DMS153 treated with DMSO at 0.1 percent for 48 hours (cell line): ENCODE results near the gene OTUD4.
"Not testable (repeated sequence)": the region's sequence is repeated elsewhere in the genome, so short reads cannot be mapped to it uniquely, and the experiment has no call there.

Source experiments
- DNase-seq: peaks from one replicate; lab custom pipeline; 2025; ENCODE audit not compliant: unreplicated experiment; lab: John Stamatoyannopoulos, UW

The OTUD4 gene

GRCh38 chr4:145179861-145180297 is 510 bp downstream of the OTUD4 start:
- DNase-seq, result not testable (repeated sequence)

GRCh38 chr4:145179281-145179860 is 1.0 kb downstream of the OTUD4 start:
- DNase-seq, result no peak

- DNase-seq, result no peak
These were observed 1.6 kb downstream of the OTUD4 start for GRCh38 chr4:145178740-145179280.

GRCh38 chr4:145177906-145178538 is 2.4 kb downstream of the OTUD4 start:
- DNase-seq, result no peak

- DNase-seq, result no peak
These were observed 2.9 kb downstream of the OTUD4 start for GRCh38 chr4:145177511-145177905.

- DNase-seq, result no peak
These were observed 3.6 kb downstream of the OTUD4 start for GRCh38 chr4:145176641-145177432.

- no peak for DNase-seq
These were observed 8.5 kb downstream of the OTUD4 start for GRCh38 chr4:145171911-145172310.

GRCh38 chr4:145170223-145170622 is 10.2 kb downstream of the OTUD4 start:
- DNase-seq, result no peak

- no peak for DNase-seq
These were observed 11.7 kb downstream of the OTUD4 start for GRCh38 chr4:145168581-145169187.

- no peak for DNase-seq
These were observed 12.5 kb downstream of the OTUD4 start for GRCh38 chr4:145167887-145168286.

GRCh38 chr4:145161549-145161948 is 18.8 kb downstream of the OTUD4 start:
- no peak for DNase-seq

- DNase-seq, result no peak
These were observed 23.4 kb downstream of the OTUD4 start for GRCh38 chr4:145156986-145157385.

GRCh38 chr4:145155268-145155870 is 25.0 kb downstream of the OTUD4 start:
- no peak for DNase-seq

- no peak for DNase-seq
These were observed 25.8 kb downstream of the OTUD4 start for GRCh38 chr4:145154573-145154972.

GRCh38 chr4:145153904-145154298 is 26.5 kb downstream of the OTUD4 start:
- no peak for DNase-seq

- DNase-seq, result no peak
These were observed 27.0 kb downstream of the OTUD4 start for GRCh38 chr4:145153181-145153903.

- DNase-seq, result no peak
These were observed 31.4 kb downstream of the OTUD4 start for GRCh38 chr4:145148980-145149379.

- DNase-seq, result not testable (repeated sequence)
These were observed 44.2 kb downstream of the OTUD4 start for GRCh38 chr4:145136219-145136618.

- DNase-seq, result no peak
These were observed 47.8 kb downstream of the OTUD4 start for GRCh38 chr4:145132511-145133098.

GRCh38 chr4:145131848-145132247 is 48.5 kb downstream of the OTUD4 start:
- no peak for DNase-seq
